ENCODE data around the gene ADGRA1.
"Not testable (repeated sequence)": the region's sequence is repeated elsewhere in the genome, so short reads cannot be mapped to it uniquely, and the experiment has no call there.

The ADGRA1 gene

GRCh38 chr10:133045556-133046389 is 42.0 kb upstream of the ADGRA1 start:
- 91% methylated on average over 23 to 25 of the region's 26 CpGs for WGBS, 2 experiments (ENCODE audit: insufficient coverage in 2 of 2)
- Histone ChIP-seq H3K4me1 (ENCODE audit: control insufficient read depth, insufficient read depth, low read length, poor library complexity, severe bottlenecking) (no peaks in the 10 kb centered on the region), H3K27ac (ENCODE audit: low read depth, low read length, severe bottlenecking) (no peak overlapping the region), H3K9me3 (ENCODE audit: control insufficient read depth, low read length) (no peaks in the 10 kb centered on the region), H3K36me3 (ENCODE audit: control insufficient read depth, insufficient read depth, low read length) (no peaks in the 10 kb centered on the region), H3K4me3 (ENCODE audit: extremely low read depth, insufficient read depth, low read length, poor library complexity, severe bottlenecking) (no peak overlapping the region)

GRCh38 chr10:133046390-133046765 is 41.3 kb upstream of the ADGRA1 start:
- Histone ChIP-seq H3K4me3 (ENCODE audit: extremely low read depth, insufficient read depth, low read length, poor library complexity, severe bottlenecking) (no peak overlapping the region), H3K27ac (ENCODE audit: low read depth, low read length, severe bottlenecking) (no peak overlapping the region), H3K9me3 (ENCODE audit: control insufficient read depth, low read length) (no peaks in the 10 kb centered on the region), H3K4me1 (ENCODE audit: control insufficient read depth, insufficient read depth, low read length, poor library complexity, severe bottlenecking) (no peaks in the 10 kb centered on the region), H3K36me3 (ENCODE audit: control insufficient read depth, insufficient read depth, low read length) (no peaks in the 10 kb centered on the region)
- 87 to 88% methylated on average over 11 of the region's 14 CpGs for WGBS, 2 experiments (ENCODE audit: insufficient coverage in 2 of 2)

DNA sequence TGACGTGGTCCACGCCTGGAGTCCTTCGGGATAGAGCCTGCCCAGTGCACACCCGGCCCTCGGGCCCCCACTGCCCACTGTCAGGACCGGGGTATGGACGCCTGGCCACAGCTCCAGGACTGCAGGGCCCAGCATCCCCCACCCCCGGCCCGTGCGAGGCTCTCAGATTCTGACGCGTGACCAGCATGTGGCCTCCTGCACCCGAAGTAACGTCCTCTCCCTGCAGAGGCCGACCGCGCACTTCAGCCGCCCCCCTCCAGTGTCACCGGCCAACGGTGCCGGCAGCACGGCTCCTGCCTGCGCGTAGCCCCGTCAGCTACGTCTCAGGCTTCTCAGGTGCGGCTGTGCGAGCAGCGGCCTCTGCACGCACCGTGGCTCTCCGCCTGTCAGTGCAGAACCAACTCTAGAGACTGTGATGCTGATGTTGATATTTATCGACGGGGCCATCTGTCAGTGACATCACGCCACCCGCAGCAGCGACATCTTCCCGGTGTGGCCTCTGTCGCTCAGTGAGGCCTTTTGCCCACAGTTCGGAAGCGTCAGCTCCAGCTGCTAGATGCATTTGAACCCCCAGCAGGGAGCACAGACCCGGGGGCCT is 40.1 kb upstream of the ADGRA1 start:
- Histone ChIP-seq H3K27ac (ENCODE audit: low read depth, low read length, severe bottlenecking) (no peak overlapping the region), H3K36me3 (ENCODE audit: control insufficient read depth, insufficient read depth, low read length) (no peaks in the 10 kb centered on the region), H3K4me1 (ENCODE audit: control insufficient read depth, insufficient read depth, low read length, poor library complexity, severe bottlenecking) (no peaks in the 10 kb centered on the region), H3K4me3 (ENCODE audit: extremely low read depth, insufficient read depth, low read length, poor library complexity, severe bottlenecking) (no peak overlapping the region), H3K9me3 (ENCODE audit: control insufficient read depth, low read length) (no peaks in the 10 kb centered on the region)
- 91 to 94% methylated on average over 34 to 42 of the region's 42 CpGs for WGBS, 2 experiments (ENCODE audit: insufficient coverage in 2 of 2)

DNA sequence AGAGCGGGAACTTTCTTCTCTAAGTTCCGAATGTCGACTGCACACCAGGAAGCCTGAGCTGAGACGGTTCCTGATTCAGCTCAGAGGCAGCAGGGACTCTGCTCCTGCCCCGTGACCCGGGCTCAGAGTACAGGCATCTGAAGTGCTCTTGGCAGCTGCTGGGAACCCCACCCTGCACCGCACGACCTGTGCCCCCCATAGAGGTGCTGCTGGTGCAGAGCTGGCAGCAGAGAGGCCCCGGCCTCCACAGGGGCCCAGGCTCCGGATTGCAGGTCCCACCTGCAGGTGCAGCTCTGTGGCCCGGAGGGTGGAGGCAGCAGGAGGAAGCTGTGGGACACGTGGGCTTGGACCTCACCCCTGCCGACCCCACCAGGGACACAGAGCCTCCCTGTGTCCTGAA is 39.5 kb upstream of the ADGRA1 start:
- WGBS, 2 experiments (ENCODE audit: insufficient coverage in 2 of 2): 86 to 87% methylated on average over 12 to 13 of the region's 13 CpGs
- Histone ChIP-seq H3K27ac (ENCODE audit: low read depth, low read length, severe bottlenecking) (no peak overlapping the region), H3K4me1 (ENCODE audit: control insufficient read depth, insufficient read depth, low read length, poor library complexity, severe bottlenecking) (no peaks in the 10 kb centered on the region), H3K4me3 (ENCODE audit: extremely low read depth, insufficient read depth, low read length, poor library complexity, severe bottlenecking) (no peak overlapping the region), H3K9me3 (ENCODE audit: control insufficient read depth, low read length) (no peaks in the 10 kb centered on the region), H3K36me3 (ENCODE audit: control insufficient read depth, insufficient read depth, low read length) (no peaks in the 10 kb centered on the region)

DNA sequence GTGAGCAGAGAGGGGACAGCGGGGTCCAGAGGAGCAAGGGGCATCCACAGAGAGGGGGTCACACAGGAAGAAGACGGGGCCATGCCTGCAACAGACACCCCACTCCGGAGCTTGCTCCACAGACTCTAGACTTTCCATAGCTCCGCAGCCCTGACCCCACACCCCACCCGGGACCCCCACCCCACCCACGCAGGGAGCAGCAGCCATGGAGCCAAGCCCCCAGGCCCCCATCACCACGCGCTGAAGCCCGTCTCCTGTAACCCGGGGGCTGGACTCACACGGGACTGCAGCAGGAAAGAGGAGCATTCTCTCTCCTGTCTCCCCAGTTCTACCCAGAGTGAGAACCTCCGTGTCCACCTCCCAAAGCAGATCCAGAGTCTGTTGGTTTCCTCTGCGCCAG is 38.8 kb upstream of the ADGRA1 start:
- no peaks in the 10 kb centered on the region for H3K36me3 ChIP-seq (ENCODE audit: control insufficient read depth, insufficient read depth, low read length)
- no peak overlapping the region for H3K27ac ChIP-seq (ENCODE audit: low read depth, low read length, severe bottlenecking)
- no peak overlapping the region for H3K4me3 ChIP-seq (ENCODE audit: extremely low read depth, insufficient read depth, low read length, poor library complexity, severe bottlenecking)
- no peaks in the 10 kb centered on the region for H3K4me1 ChIP-seq (ENCODE audit: control insufficient read depth, insufficient read depth, low read length, poor library complexity, severe bottlenecking)
- no peaks in the 10 kb centered on the region for H3K9me3 ChIP-seq (ENCODE audit: control insufficient read depth, low read length)
- WGBS, 2 experiments (ENCODE audit: insufficient coverage in 2 of 2): 85 to 91% methylated on average over 10 to 13 of the region's 13 CpGs

GRCh38 chr10:133049639-133050038 is 38.1 kb upstream of the ADGRA1 start:
- no peaks in the 10 kb centered on the region for H3K4me1 ChIP-seq (ENCODE audit: control insufficient read depth, insufficient read depth, low read length, poor library complexity, severe bottlenecking)
- no peaks in the 10 kb centered on the region for H3K36me3 ChIP-seq (ENCODE audit: control insufficient read depth, insufficient read depth, low read length)
- no peak overlapping the region for H3K27ac ChIP-seq (ENCODE audit: low read depth, low read length, severe bottlenecking)
- H3K9me3 ChIP-seq (ENCODE audit: control insufficient read depth, low read length): no peaks in the 10 kb centered on the region
- WGBS, 2 experiments (ENCODE audit: insufficient coverage in 2 of 2): 87 to 90% methylated on average over 9 to 11 of the region's 11 CpGs
- no peak overlapping the region for H3K4me3 ChIP-seq (ENCODE audit: extremely low read depth, insufficient read depth, low read length, poor library complexity, severe bottlenecking)

DNA sequence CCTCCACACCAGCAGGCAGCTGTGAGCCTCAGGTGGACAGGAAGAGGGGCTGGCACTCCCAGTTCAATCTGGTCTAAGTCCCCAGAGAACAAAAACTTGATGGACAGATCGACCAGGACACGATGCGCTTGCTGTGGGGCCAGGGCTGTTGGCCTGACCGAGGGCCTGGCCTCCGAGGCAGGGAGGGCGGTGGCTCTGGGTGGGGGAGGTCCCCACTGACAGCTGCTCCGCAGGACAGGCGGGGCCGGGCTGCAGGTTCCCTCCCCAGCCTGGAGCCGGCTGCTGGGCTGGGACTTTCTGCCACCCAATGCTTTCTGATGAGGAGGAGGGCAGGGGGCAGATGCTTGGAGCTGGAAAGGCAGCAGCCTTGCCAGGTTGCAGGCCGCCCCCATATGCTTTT is 37.4 kb upstream of the ADGRA1 start:
- H3K4me1 ChIP-seq (ENCODE audit: control insufficient read depth, insufficient read depth, low read length, poor library complexity, severe bottlenecking): no peaks in the 10 kb centered on the region
- H3K36me3 ChIP-seq (ENCODE audit: control insufficient read depth, insufficient read depth, low read length): no peaks in the 10 kb centered on the region
- WGBS, 2 experiments (ENCODE audit: insufficient coverage in 2 of 2): 78 to 79% methylated on average over 10 to 11 of the region's 11 CpGs
- H3K27ac ChIP-seq (ENCODE audit: low read depth, low read length, severe bottlenecking): no peak overlapping the region
- H3K4me3 ChIP-seq (ENCODE audit: extremely low read depth, insufficient read depth, low read length, poor library complexity, severe bottlenecking): no peak overlapping the region
- H3K9me3 ChIP-seq (ENCODE audit: control insufficient read depth, low read length): no peaks in the 10 kb centered on the region

- H3K27ac ChIP-seq (ENCODE audit: low read depth, low read length, severe bottlenecking): no peak overlapping the region
- no peak overlapping the region for H3K4me3 ChIP-seq (ENCODE audit: extremely low read depth, insufficient read depth, low read length, poor library complexity, severe bottlenecking)
- H3K36me3 ChIP-seq (ENCODE audit: control insufficient read depth, insufficient read depth, low read length): no peaks in the 10 kb centered on the region
- no peaks in the 10 kb centered on the region for H3K4me1 ChIP-seq (ENCODE audit: control insufficient read depth, insufficient read depth, low read length, poor library complexity, severe bottlenecking)
- 88 to 94% methylated on average over 12 to 13 of the region's 14 CpGs for WGBS, 2 experiments (ENCODE audit: insufficient coverage in 2 of 2)
- no peaks in the 10 kb centered on the region for H3K9me3 ChIP-seq (ENCODE audit: control insufficient read depth, low read length)
Measured at GRCh38 chr10:133052076-133052475, 35.6 kb upstream of the ADGRA1 start.

DNA sequence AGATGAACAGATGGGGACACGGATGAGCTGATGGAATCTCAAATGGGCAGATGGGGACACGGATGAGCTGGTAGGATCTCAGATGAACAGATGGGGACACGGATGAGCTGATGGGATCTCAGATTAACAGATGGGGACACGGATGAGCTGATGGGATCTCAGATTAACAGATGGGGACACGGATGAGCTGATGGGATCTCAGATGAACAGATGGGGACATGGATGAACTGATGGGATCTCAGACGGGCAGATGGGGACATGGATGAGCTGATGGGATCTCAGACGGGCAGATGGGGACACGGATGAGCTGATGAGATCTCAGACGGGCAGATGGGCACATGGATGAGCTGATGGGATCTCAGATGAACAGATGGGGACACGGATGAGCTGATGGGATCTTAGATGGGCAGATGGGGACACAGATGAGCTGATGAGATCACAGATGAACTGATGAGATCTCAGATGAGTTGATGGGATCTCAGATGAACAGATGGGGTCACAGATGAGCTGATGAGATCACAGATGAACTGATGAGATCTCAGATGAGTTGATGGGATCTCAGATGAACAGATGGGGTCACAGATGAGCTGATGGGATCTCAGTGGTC is 34.1 kb upstream of the ADGRA1 start:
- not testable (repeated sequence) for H3K36me3 ChIP-seq (ENCODE audit: control insufficient read depth, insufficient read depth, low read length); H3K4me1 ChIP-seq (ENCODE audit: control insufficient read depth, insufficient read depth, low read length, poor library complexity, severe bottlenecking); H3K27ac ChIP-seq (ENCODE audit: low read depth, low read length, severe bottlenecking); H3K4me3 ChIP-seq (ENCODE audit: extremely low read depth, insufficient read depth, low read length, poor library complexity, severe bottlenecking); H3K9me3 ChIP-seq (ENCODE audit: control insufficient read depth, low read length)
- WGBS, 2 experiments (ENCODE audit: insufficient coverage in 2 of 2): 88 to 89% methylated on average over 10 of the region's 10 CpGs

GRCh38 chr10:133055470-133055869 is 32.3 kb upstream of the ADGRA1 start:
- Histone ChIP-seq H3K9me3 (ENCODE audit: control insufficient read depth, low read length) (no peaks in the 10 kb centered on the region), H3K4me3 (ENCODE audit: extremely low read depth, insufficient read depth, low read length, poor library complexity, severe bottlenecking) (no peak overlapping the region), H3K4me1 (ENCODE audit: control insufficient read depth, insufficient read depth, low read length, poor library complexity, severe bottlenecking) (no peaks in the 10 kb centered on the region), H3K36me3 (ENCODE audit: control insufficient read depth, insufficient read depth, low read length) (no peaks in the 10 kb centered on the region), H3K27ac (ENCODE audit: low read depth, low read length, severe bottlenecking) (no peak overlapping the region)
- WGBS, 2 experiments (ENCODE audit: insufficient coverage in 2 of 2): 42 to 57% methylated on average over 2 of the region's 2 CpGs

- H3K4me3 ChIP-seq (ENCODE audit: extremely low read depth, insufficient read depth, low read length, poor library complexity, severe bottlenecking): no peak overlapping the region
- WGBS, 2 experiments (ENCODE audit: insufficient coverage in 2 of 2): 84 to 87% methylated on average over 11 to 13 of the region's 13 CpGs
Measured at GRCh38 chr10:133056001-133056400, 31.7 kb upstream of the ADGRA1 start.

More at GRCh38 chr10:133056001-133056400, 31.7 kb upstream of the ADGRA1 start:
- Histone ChIP-seq H3K9me3 (ENCODE audit: control insufficient read depth, low read length) (no peaks in the 10 kb centered on the region), H3K27ac (ENCODE audit: low read depth, low read length, severe bottlenecking) (no peak overlapping the region), H3K36me3 (ENCODE audit: control insufficient read depth, insufficient read depth, low read length) (no peaks in the 10 kb centered on the region), H3K4me1 (ENCODE audit: control insufficient read depth, insufficient read depth, low read length, poor library complexity, severe bottlenecking) (no peaks in the 10 kb centered on the region)

Data from mesodermal cell (in vitro differentiated cells).